SK-N-SH (cell line): ENCODE measurements around the gene SMIM21. TPM values are rescaled to one million over a fixed set of nuclear protein-coding genes. Genes with fewer than 3 reads are reported as not detected.

ENCODE experiments used
- TAF1 ChIP-seq: IDR thresholded peaks from 2 replicates; pipeline ENCODE4 v1.6.1; 2012; ENCODE audit warnings: low read depth, mild to moderate bottlenecking, low read length, moderate library complexity, borderline replicate concordance
- polyA plus RNA-seq, 3 experiments: library from polyadenylated mRNA; depleted of rRNA; stranded (reverse); fragments of >200 nt; gene quantifications; 2 replicates each; pipeline ENCODE4 v1.2.3, GENCODE V29; 2012
- TF ChIP-seq, protein P1 (sequence below): IDR thresholded peaks from 2 replicates; pipeline ENCODE4 v1.6.1; 2012; ENCODE audit warnings: mild to moderate bottlenecking, low read depth, low read length, moderate library complexity

Gene SMIM21
- polyA plus RNA-seq, 1 of the 3 experiments (the other 2 are of a cell fraction) = not detected

DNA sequence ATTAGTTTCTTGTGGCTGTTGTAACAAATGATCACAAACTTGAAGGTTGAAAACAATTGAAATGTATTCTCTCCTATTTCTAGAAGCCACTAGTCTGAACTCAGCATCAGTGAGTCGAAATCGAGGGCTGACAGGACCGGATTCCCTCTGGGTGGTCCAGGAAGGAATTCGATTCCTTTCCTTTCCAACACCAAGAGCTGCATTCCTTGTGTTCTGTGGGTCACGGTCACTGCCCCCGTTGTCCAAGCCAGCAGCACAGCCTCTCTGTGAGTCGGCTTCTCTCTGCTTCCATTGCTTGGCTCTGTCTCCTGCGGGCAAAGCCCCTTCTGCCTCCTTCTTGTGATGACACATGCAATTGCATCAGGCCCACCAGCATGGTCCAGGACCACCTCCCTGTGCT lies 67.3 kb downstream of the SMIM21 start (continued):
- TF ChIP-seq, protein P1, sequence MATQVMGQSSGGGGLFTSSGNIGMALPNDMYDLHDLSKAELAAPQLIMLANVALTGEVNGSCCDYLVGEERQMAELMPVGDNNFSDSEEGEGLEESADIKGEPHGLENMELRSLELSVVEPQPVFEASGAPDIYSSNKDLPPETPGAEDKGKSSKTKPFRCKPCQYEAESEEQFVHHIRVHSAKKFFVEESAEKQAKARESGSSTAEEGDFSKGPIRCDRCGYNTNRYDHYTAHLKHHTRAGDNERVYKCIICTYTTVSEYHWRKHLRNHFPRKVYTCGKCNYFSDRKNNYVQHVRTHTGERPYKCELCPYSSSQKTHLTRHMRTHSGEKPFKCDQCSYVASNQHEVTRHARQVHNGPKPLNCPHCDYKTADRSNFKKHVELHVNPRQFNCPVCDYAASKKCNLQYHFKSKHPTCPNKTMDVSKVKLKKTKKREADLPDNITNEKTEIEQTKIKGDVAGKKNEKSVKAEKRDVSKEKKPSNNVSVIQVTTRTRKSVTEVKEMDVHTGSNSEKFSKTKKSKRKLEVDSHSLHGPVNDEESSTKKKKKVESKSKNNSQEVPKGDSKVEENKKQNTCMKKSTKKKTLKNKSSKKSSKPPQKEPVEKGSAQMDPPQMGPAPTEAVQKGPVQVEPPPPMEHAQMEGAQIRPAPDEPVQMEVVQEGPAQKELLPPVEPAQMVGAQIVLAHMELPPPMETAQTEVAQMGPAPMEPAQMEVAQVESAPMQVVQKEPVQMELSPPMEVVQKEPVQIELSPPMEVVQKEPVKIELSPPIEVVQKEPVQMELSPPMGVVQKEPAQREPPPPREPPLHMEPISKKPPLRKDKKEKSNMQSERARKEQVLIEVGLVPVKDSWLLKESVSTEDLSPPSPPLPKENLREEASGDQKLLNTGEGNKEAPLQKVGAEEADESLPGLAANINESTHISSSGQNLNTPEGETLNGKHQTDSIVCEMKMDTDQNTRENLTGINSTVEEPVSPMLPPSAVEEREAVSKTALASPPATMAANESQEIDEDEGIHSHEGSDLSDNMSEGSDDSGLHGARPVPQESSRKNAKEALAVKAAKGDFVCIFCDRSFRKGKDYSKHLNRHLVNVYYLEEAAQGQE = no peak
- no peak for TF ChIP-seq TAF1

Other genes with a start within 250 kb of the SMIM21 start
- 20.7 and 27.1 TPM in 2 replicates for gene PTGR3, start 218.6 kb downstream of the SMIM21 start, polyA plus RNA-seq (2012; rRNA removed)
- gene TSHZ1, start 216.9 kb downstream of the SMIM21 start, polyA plus RNA-seq (2012; rRNA removed) = 2.6 and 2.8 TPM in 2 replicates